H9 (cell line): ENCODE results near the gene APOBEC3H. TPM values are rescaled to one million over a fixed set of nuclear protein-coding genes. Genes with fewer than 3 reads are reported as not detected.
A peak's percentile ranks its signal among the peaks of the same experiment; 100 is the strongest.

Source experiments
- DNase-seq: peaks from one replicate; pipeline ENCODE4 v3.0.0-alpha.2; 2017
- H2AFZ ChIP-seq: one replicate; pipeline ENCODE4 v1.6.1; 2013; ENCODE audit warnings: mild to moderate bottlenecking, low read length, control low read depth, moderate library complexity
- H2AK5ac ChIP-seq: 2 replicates; pipeline ENCODE4 v1.6.1; 2013; ENCODE audit warnings: low read length, control low read depth, mixed read lengths; ENCODE audit not compliant: insufficient read length
- H2BK120ac ChIP-seq: one replicate; pipeline ENCODE4 v1.6.1; 2013; ENCODE audit warnings: low read depth, mild to moderate bottlenecking, low read length, control low read depth, inconsistent platforms; ENCODE audit not compliant: poor library complexity, severe bottlenecking
- H2BK12ac ChIP-seq: 2 replicates; pipeline ENCODE4 v1.6.1; 2013; ENCODE audit warnings: low read length, control low read depth, mixed read lengths, low read depth; ENCODE audit not compliant: insufficient read length
- H2BK15ac ChIP-seq: 2 replicates; pipeline ENCODE4 v1.6.1; 2013; ENCODE audit warnings: low read depth, low read length, control low read depth
- H2BK20ac ChIP-seq: one replicate; pipeline ENCODE4 v1.6.1; 2013; ENCODE audit warnings: low read depth, mild to moderate bottlenecking, low read length, control low read depth, inconsistent platforms; ENCODE audit not compliant: poor library complexity, severe bottlenecking
- H2BK5ac ChIP-seq: 2 replicates; pipeline ENCODE4 v1.6.1; 2013; ENCODE audit warnings: low read length, control low read depth, mixed read lengths; ENCODE audit not compliant: insufficient read length
- H3K14ac ChIP-seq: 2 replicates; pipeline ENCODE4 v1.6.1; 2013; ENCODE audit warnings: low read length, control low read depth; ENCODE audit not compliant: insufficient read depth
- H3K18ac ChIP-seq: 2 replicates; pipeline ENCODE4 v1.6.1; 2013; ENCODE audit warnings: low read depth, mild to moderate bottlenecking, mixed read lengths, low read length, control low read depth; ENCODE audit not compliant: insufficient read length
- H3K23ac ChIP-seq: 2 replicates; pipeline ENCODE4 v1.6.1; 2013; ENCODE audit warnings: low read length, control low read depth, mixed read lengths, low read depth; ENCODE audit not compliant: insufficient read length
- H3K23me2 ChIP-seq: 2 replicates; pipeline ENCODE4 v1.6.1; 2013; ENCODE audit warnings: low read depth, mild to moderate bottlenecking, mixed read lengths, low read length, control low read depth; ENCODE audit not compliant: insufficient read length, poor library complexity, severe bottlenecking
- H3K27ac ChIP-seq: 2 replicates; pipeline ENCODE4 v1.5.1; 2013; ENCODE audit warnings: low read length, control low read depth, mixed read lengths, low read depth; ENCODE audit not compliant: insufficient read length
- H3K27me3 ChIP-seq: 2 replicates; pipeline ENCODE4 v1.6.1; 2013; ENCODE audit warnings: low read length, control low read depth, inconsistent platforms; ENCODE audit not compliant: insufficient read depth
- H3K4ac ChIP-seq: 2 replicates; pipeline ENCODE4 v1.6.1; 2013; ENCODE audit warnings: low read depth, mild to moderate bottlenecking, control low read depth, inconsistent platforms, low read length, moderate library complexity
- H3K4me1 ChIP-seq: 2 replicates; pipeline ENCODE4 v1.6.1; 2013; ENCODE audit warnings: low read length, control low read depth, inconsistent platforms; ENCODE audit not compliant: insufficient read depth
- H3K4me2 ChIP-seq: 2 replicates; pipeline ENCODE4 v1.6.1; 2013; ENCODE audit warnings: low read length, control low read depth, mixed read lengths; ENCODE audit not compliant: insufficient read length, insufficient read depth
- H3K56ac ChIP-seq: 2 replicates; pipeline ENCODE4 v1.6.1; 2013; ENCODE audit warnings: low read depth, mild to moderate bottlenecking, mixed read lengths, low read length, control low read depth; ENCODE audit not compliant: insufficient read length
- H3K79me1 ChIP-seq: 2 replicates; pipeline ENCODE4 v1.6.1; 2013; ENCODE audit warnings: low read depth, mild to moderate bottlenecking, moderate library complexity, low read length, control low read depth, inconsistent platforms; ENCODE audit not compliant: insufficient read depth, poor library complexity, severe bottlenecking
- H3K79me2 ChIP-seq: 2 replicates; pipeline ENCODE4 v1.6.1; 2013; ENCODE audit warnings: low read length, control low read depth, inconsistent platforms; ENCODE audit not compliant: insufficient read depth
- H3K9ac ChIP-seq: 2 replicates; pipeline ENCODE4 v1.6.1; 2013; ENCODE audit warnings: low read length, control low read depth, mixed read lengths; ENCODE audit not compliant: insufficient read length; ENCODE audit errors: extremely low read depth
- H3K9me3 ChIP-seq: one replicate; pipeline ENCODE4 v1.6.1; 2013; ENCODE audit warnings: low read depth, low read length, inconsistent platforms; ENCODE audit not compliant: control insufficient read depth
- H3T11ph ChIP-seq: one replicate; pipeline ENCODE4 v1.6.1; 2013; ENCODE audit warnings: mild to moderate bottlenecking, low read length, control low read depth, inconsistent platforms
- H4K20me1 ChIP-seq: one replicate; pipeline ENCODE4 v1.6.1; 2013; ENCODE audit not compliant: control insufficient read depth, insufficient read length, insufficient read depth
- H4K5ac ChIP-seq: 2 replicates; pipeline ENCODE4 v1.6.1; 2013; ENCODE audit warnings: low read depth, mild to moderate bottlenecking, mixed read lengths, low read length, control low read depth; ENCODE audit not compliant: insufficient read length
- H4K8ac ChIP-seq: replicated peaks from 2 replicates; pipeline ENCODE4 v1.6.1; 2013; ENCODE audit warnings: low read length, control low read depth, mixed read lengths, low read depth; ENCODE audit not compliant: insufficient read length
- H4K91ac ChIP-seq: 2 replicates; pipeline ENCODE4 v1.6.1; 2013; ENCODE audit warnings: low read depth, mild to moderate bottlenecking, moderate library complexity, mixed read lengths, low read length, control low read depth; ENCODE audit not compliant: insufficient read length
- H3K27ac Mint-ChIP-seq, 3 experiments: 2 replicates in 2 of 3; 3 replicates in 1 of 3; pipeline ENCODE4 v1.8.0; 2020 to 2021; ENCODE audit warnings: mixed read lengths in 3 of 3, mild to moderate bottlenecking in 1 of 3, moderate library complexity in 1 of 3
- H3K27me3 Mint-ChIP-seq: 2 replicates; pipeline ENCODE4 v1.8.0; 2021; ENCODE audit warnings: low read depth, mild to moderate bottlenecking, moderate library complexity, mixed read lengths
- H3K36me3 Mint-ChIP-seq, 3 experiments: 2 replicates in 2 of 3; 3 replicates in 1 of 3; pipeline ENCODE4 v1.8.0; 2020 to 2021; ENCODE audit warnings: low read depth in 3 of 3, mixed read lengths in 3 of 3; ENCODE audit not compliant: insufficient read depth in 1 of 3
- H3K4me1 Mint-ChIP-seq, 2 experiments: 2 replicates each; pipeline ENCODE4 v1.8.0; 2020; ENCODE audit warnings: mixed read lengths in 2 of 2
- H3K4me3 Mint-ChIP-seq, 2 experiments: 2 replicates in 1 of 2; 3 replicates in 1 of 2; pipeline ENCODE4 v1.8.0; 2020 to 2021; ENCODE audit warnings: mild to moderate bottlenecking in 2 of 2, mixed read lengths in 2 of 2, moderate library complexity in 1 of 2
- H3K9me3 Mint-ChIP-seq, 2 experiments: 2 replicates in 1 of 2; 3 replicates in 1 of 2; pipeline ENCODE4 v1.8.0; 2020; ENCODE audit warnings: mild to moderate bottlenecking in 2 of 2, mixed read lengths in 2 of 2, moderate library complexity in 1 of 2
- WGBS: extraction: QIAGEN DNeasy Blood & Tissue Kit; methylation state at CpG from one replicate; pipeline ENCODE4 v1.1.7; 2013; ENCODE audit warnings: missing lambda C conversion rate, low lambda C conversion rate, mixed read lengths; ENCODE audit not compliant: insufficient read length; ENCODE audit errors: extremely low coverage; 5-methylcytosine and 5-hydroxymethylcytosine counted together
- total RNA-seq: library from RNA; stranded (reverse); gene quantifications from 2 replicates; pipeline ENCODE4 v1.2.1, GENCODE V29; 2021
- TF ChIP-seq, protein P1 (sequence below): fragments of 200-600 bp; sonication (generic); conservative IDR thresholded peaks from 3 replicates; pipeline ENCODE4 v1.8.0; 2021; ENCODE audit warnings: antibody characterized with exemption, mild to moderate bottlenecking

Gene APOBEC3H
- total RNA-seq, 1 experiment from 2014 or later, result 0.48 TPM

GRCh38 chr22:39136317-39136716 lies 39.3 kb downstream of the APOBEC3H start:
- Histone ChIP-seq H3K4ac (no peak overlapping the region), H3K9me3 (no peaks in the 10 kb centered on the region), H2BK12ac (no peak overlapping the region), H3K14ac (no peak overlapping the region; the same call in 1 of the 2 replicates), H3K79me1 (no peaks in the 10 kb centered on the region), H3K4me1 (no peaks in the 10 kb centered on the region), H2AFZ (no peak overlapping the region), H2BK5ac (no peak overlapping the region), H3K9ac (no peak overlapping the region), H3T11ph (no peak overlapping the region), H3K79me2 (no peaks in the 10 kb centered on the region), H2BK120ac (no peak overlapping the region), H3K27ac (no peak overlapping the region), H2BK20ac (no peak overlapping the region), H4K5ac (no peak overlapping the region), H3K4me2 (no peak overlapping the region), H4K91ac (no peak overlapping the region), H3K18ac (no peak overlapping the region), H3K23me2 (no peaks in the 10 kb centered on the region), H3K23ac (no peak overlapping the region), H3K27me3 (no peaks in the 10 kb centered on the region), H3K56ac (no peak overlapping the region), H2BK15ac (no peak overlapping the region), H4K20me1 (no peaks in the 10 kb centered on the region), H4K8ac (no peak overlapping the region), H2AK5ac (no peak overlapping the region)
- no peak for DNase-seq
- TF ChIP-seq, protein P1, sequence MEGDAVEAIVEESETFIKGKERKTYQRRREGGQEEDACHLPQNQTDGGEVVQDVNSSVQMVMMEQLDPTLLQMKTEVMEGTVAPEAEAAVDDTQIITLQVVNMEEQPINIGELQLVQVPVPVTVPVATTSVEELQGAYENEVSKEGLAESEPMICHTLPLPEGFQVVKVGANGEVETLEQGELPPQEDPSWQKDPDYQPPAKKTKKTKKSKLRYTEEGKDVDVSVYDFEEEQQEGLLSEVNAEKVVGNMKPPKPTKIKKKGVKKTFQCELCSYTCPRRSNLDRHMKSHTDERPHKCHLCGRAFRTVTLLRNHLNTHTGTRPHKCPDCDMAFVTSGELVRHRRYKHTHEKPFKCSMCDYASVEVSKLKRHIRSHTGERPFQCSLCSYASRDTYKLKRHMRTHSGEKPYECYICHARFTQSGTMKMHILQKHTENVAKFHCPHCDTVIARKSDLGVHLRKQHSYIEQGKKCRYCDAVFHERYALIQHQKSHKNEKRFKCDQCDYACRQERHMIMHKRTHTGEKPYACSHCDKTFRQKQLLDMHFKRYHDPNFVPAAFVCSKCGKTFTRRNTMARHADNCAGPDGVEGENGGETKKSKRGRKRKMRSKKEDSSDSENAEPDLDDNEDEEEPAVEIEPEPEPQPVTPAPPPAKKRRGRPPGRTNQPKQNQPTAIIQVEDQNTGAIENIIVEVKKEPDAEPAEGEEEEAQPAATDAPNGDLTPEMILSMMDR, result no peak
- H3K27ac Mint-ChIP-seq, result peak overlapping the region in 1 of 3 experiments; percentile 40; a peak in 1 of 7 replicates
- H3K4me3 Mint-ChIP-seq, result no peak overlapping the region; a peak in 1 of 5 replicates
- peaks cover 13 to 26% of the 10 kb centered on the region in 2 experiments for H3K4me1 Mint-ChIP-seq
- no CpG with 5 or more reads among the region's 8 CpGs for WGBS
- no peaks in the 10 kb centered on the region for H3K9me3 Mint-ChIP-seq
- no peaks in the 10 kb centered on the region; the same call in 1 of the 2 replicates for H3K27me3 Mint-ChIP-seq
- no peaks in the 10 kb centered on the region for H3K36me3 Mint-ChIP-seq
